Osteoblast (primary cell): ENCODE measurements around the gene ZNF74. TPM values are rescaled to one million over a fixed set of nuclear protein-coding genes. Genes with fewer than 3 reads are reported as not detected.

ENCODE experiments used
- DNase-seq: peaks from one replicate; pipeline ENCODE4 v3.0.0; 2011; ENCODE audit warnings: low spot score, mixed read lengths; ENCODE audit not compliant: insufficient read length; ENCODE audit errors: missing footprints
- H2AFZ ChIP-seq: 2 replicates; pipeline ENCODE4 v1.6.0; 2011; ENCODE audit warnings: mild to moderate bottlenecking, low read length
- H3K27ac ChIP-seq: 2 replicates; pipeline ENCODE4 v1.5.1; 2011; ENCODE audit warnings: mild to moderate bottlenecking, low read depth, low read length, moderate library complexity
- H3K27me3 ChIP-seq: 2 replicates; pipeline ENCODE4 v1.6.0; 2012; ENCODE audit warnings: mild to moderate bottlenecking, control low read depth, inconsistent platforms, low read length, moderate library complexity; ENCODE audit not compliant: insufficient read depth
- H3K36me3 ChIP-seq: 2 replicates; pipeline ENCODE4 v1.5.1; 2011; ENCODE audit warnings: mild to moderate bottlenecking, low read length, control low read depth, moderate library complexity; ENCODE audit not compliant: insufficient read depth
- H3K4me1 ChIP-seq: 2 replicates; pipeline ENCODE4 v1.5.1; 2011; ENCODE audit warnings: mild to moderate bottlenecking, low read length, control low read depth, moderate library complexity; ENCODE audit not compliant: insufficient read depth
- H3K4me2 ChIP-seq: 2 replicates; pipeline ENCODE4 v1.6.0; 2011; ENCODE audit warnings: mild to moderate bottlenecking, low read length; ENCODE audit not compliant: insufficient read depth
- H3K4me3 ChIP-seq: fragments of 200-600 bp; sonication (generic); 3 replicates; pipeline ENCODE4 v1.5.1; 2012; ENCODE audit warnings: mild to moderate bottlenecking, low read length, inconsistent platforms; ENCODE audit not compliant: insufficient read depth
- H3K79me2 ChIP-seq: 2 replicates; pipeline ENCODE4 v1.6.0; 2012; ENCODE audit warnings: mild to moderate bottlenecking, low read length, control low read depth, inconsistent platforms; ENCODE audit not compliant: insufficient read depth
- H3K9me3 ChIP-seq: 2 replicates; pipeline ENCODE4 v1.5.1; 2011; ENCODE audit warnings: low read depth, low read length, control low read depth
- H4K20me1 ChIP-seq: 2 replicates; pipeline ENCODE4 v1.6.0; 2012; ENCODE audit warnings: mild to moderate bottlenecking, low read length, control low read depth; ENCODE audit not compliant: insufficient read depth
- CTCF ChIP-seq: IDR thresholded peaks from 2 replicates; pipeline ENCODE4 v1.5.1; 2011; ENCODE audit warnings: mild to moderate bottlenecking, low read depth, low read length, moderate library complexity; ENCODE audit errors: extremely low read depth
- total RNA-seq: library from RNA; depleted of rRNA; stranded (reverse); fragments of >200 nt; gene quantifications from 2 replicates; pipeline ENCODE4 v1.2.3, GENCODE V29; 2012

ZNF74 gene
- total RNA-seq, 1 donor = 13.8 TPM

- no peak for TF ChIP-seq CTCF
- peaks cover 64% of the 10 kb centered on the region for H4K20me1 ChIP-seq
- DNase-seq = peak; percentile 87
Measured at GRCh38 chr22:20429254-20430100, 35.5 kb downstream of the ZNF74 start.

DNA sequence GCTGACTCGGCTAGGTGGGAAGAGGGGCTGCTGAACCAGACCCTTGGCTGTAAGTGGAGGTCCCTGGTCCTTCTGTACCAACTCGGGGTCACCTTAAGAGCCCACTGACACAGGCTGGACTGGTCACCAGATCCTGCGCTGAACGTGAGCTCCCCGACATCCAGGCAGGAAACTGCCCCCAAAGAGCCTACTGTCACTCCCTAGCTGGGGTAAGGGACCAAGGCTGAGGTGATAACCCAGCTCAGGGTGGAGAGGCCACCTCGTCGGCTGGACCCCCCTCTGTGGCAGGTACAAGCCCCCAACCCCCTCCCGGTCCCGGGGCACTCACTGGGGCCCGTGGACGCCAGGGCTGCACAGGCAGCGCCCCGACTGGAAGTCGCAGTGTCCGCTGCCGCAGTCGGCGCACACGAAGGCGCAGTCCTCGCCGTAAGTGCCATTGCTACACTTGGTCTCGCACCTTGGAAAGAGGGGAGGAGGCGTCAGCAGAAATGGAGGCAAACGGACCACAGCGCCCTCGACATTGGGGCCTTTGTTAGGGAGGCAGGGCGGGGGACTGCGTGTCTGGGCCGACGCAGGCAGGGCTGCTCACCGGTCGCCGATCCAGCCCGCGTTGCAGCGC lies 36.3 kb downstream of the ZNF74 start:
- H3K79me2 ChIP-seq = peaks cover 52% of the 10 kb centered on the region
- TF ChIP-seq CTCF = no peak
- no peak overlapping the region for H3K4me2 ChIP-seq
- peak; percentile 89 for DNase-seq
- H3K27me3 ChIP-seq = no peaks in the 10 kb centered on the region
- no peak overlapping the region for H3K27ac ChIP-seq
- no peak overlapping the region for H3K4me3 ChIP-seq
- peaks cover 29% of the 10 kb centered on the region for H3K36me3 ChIP-seq
- peaks cover 5% of the 10 kb centered on the region for H3K4me1 ChIP-seq
- no peak overlapping the region for H2AFZ ChIP-seq
- H3K9me3 ChIP-seq = no peaks in the 10 kb centered on the region
- peaks cover 71% of the 10 kb centered on the region for H4K20me1 ChIP-seq

More at GRCh38 chr22:20429254-20430100, 35.5 kb downstream of the ZNF74 start:
- H3K27ac ChIP-seq = no peak overlapping the region
- no peaks in the 10 kb centered on the region for H3K9me3 ChIP-seq
- no peak overlapping the region for H2AFZ ChIP-seq
- peaks cover 33% of the 10 kb centered on the region for H3K36me3 ChIP-seq
- H3K27me3 ChIP-seq = no peaks in the 10 kb centered on the region
- no peak overlapping the region for H3K4me2 ChIP-seq
- H3K4me3 ChIP-seq = no peak overlapping the region
- H3K79me2 ChIP-seq = peaks cover 45% of the 10 kb centered on the region
- no peaks in the 10 kb centered on the region for H3K4me1 ChIP-seq

- peaks cover 29% of the 10 kb centered on the region for H3K36me3 ChIP-seq
- TF ChIP-seq CTCF = no peak
- no peak overlapping the region for H3K4me2 ChIP-seq
- no peaks in the 10 kb centered on the region for H3K27me3 ChIP-seq
- DNase-seq = peak; percentile 78
- no peak overlapping the region for H2AFZ ChIP-seq
- H3K27ac ChIP-seq = no peak overlapping the region
- no peak overlapping the region for H3K4me3 ChIP-seq
- peaks cover 59% of the 10 kb centered on the region for H3K79me2 ChIP-seq
- H3K9me3 ChIP-seq = no peaks in the 10 kb centered on the region
- H3K4me1 ChIP-seq = peaks cover 12% of the 10 kb centered on the region
- H4K20me1 ChIP-seq = peaks cover 78% of the 10 kb centered on the region
Measured at GRCh38 chr22:20430720-20431510, 37.0 kb downstream of the ZNF74 start.
